ENCODE data around the gene VMP1. TPM values are rescaled to one million over a fixed set of nuclear protein-coding genes. Genes with fewer than 3 reads are reported as not detected.
"Not testable (repeated sequence)": the region's sequence is repeated elsewhere in the genome, so short reads cannot be mapped to it uniquely, and the experiment has no call there.

Gene VMP1
- polyA plus RNA-seq, 12 donors, result 39.6 to 123 (median 50.4) TPM; not detected in 1

DNA sequence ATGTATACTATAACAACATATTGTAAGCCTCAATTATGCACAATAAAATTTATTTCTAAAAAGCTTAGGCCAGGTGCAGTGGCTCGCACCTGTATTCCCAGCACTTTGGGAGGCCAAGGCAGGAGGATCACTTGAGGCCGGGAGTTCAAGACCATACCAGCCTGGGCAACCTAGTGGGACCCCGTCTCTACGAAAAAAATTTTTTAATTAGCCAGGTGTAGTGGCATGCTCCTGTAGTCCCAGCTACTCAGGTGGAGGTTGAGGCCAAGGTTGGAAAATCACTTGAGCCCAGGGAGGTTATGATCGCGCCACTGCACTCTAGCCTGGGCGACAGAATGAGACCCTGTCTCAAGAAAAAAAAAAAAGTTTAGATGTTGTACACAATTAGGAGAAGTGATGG lies 45.5 kb downstream of the VMP1 start:
- DNase-seq, result no peak

DNA sequence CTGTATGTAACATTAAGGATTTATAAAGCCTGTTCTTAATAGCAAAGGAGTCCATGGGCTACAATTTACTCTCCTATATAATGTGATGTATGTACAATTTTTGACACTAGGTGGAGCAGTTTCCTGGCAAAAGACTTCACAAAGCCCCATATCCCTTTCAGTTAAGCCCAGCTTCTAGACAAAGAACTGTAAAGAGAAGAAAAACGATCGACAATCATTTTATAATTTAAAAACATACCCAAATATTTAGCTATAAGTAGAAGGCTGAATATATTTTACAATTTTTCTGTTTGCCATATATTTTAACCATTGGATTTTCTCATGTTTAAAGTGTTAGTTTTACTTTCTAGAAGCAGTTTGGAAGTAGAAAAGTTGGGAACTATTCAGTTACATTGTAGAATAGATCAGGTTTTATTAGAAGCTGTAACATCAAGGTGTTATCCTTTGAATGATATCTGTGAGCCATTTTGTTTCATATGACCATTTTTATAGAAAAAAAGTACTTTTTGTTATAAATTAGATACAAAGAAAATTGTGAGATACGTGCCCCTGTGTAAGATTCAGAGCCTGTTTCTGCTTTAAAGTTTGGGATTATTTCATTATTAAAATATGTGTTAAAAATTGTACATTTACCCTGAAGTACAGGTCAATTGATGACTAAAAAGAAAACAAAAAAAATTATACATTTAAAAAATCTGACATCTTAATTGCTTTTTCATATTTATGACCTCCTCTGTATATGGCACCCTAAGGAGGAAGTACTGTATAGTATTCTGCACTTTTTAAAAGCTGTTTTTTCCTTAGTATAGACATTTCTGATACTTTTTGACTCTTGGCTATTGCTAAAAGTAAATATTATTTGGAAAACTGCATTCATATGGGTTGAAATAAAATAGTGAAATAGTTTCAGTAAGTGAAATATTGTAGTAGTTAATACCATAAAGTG lies 46.3 kb downstream of the VMP1 start:
- DNase-seq, result peak; percentile 92

DNA sequence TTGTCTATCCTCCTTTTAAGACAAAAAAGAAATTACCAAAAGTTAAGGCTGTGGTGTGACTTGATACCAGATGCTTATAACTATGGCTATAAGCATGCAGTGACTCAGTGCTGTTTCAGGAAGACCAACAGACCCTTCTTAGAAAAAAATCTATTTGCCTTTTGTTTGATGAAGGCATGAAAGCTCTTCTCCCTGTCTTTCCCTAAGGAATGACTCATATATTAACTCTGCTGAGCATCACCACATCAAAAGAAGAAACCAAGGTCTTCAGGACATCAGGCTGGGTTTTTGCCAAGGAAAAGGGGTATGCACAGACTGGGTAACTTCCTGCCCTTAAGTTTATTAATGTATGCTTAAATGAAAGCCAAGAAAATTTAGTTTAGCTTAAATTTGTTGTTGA lies 47.1 kb downstream of the VMP1 start:
- DNase-seq, result no peak

DNA sequence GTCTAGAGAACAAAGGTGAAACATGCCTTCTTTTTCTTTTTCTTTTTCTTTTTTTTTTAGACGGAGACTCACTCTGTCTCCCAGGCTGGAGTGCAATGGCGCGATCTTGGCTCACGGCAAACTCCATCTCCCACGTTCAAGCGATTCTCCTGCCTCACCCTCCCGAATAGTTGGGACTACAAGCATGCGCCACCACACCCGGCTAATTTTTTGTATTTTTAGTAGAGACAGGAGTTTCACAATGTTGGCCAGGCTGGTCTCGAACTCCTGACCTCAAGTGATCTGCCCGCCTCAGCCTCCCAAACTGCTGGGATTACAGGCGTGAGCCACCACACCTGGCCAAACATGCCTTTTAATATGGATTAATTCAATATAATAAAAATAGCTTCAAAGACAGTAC lies 47.6 kb downstream of the VMP1 start:
- not testable (repeated sequence) for DNase-seq

DNA sequence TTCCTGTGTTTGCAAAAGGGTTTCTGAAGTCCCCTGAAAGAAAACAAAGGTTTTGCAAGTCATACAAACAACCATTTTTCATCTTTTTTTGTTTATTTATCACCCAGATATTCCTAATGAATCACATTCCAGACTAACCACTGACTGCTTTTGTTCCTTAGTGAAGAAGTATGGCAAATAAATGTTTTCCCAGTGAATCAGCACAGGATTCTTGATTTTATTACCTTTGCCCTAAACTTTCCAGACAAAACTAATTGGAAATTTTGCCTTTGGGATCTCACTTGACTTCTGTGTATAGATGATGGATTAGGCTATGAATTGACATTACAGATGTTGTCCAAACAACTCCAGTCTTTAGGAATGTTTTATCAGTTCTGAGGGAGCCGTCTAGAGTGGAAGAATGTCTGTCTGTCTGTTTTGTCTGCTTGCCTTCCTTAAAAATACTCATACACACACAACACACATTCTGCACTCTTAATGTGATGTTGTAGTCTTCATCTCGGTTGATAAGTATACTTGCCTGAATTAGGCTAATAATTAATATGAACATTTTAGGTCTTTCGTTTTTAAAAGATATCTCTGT lies 48.9 kb downstream of the VMP1 start:
- DNase-seq, result no peak

- no peak for DNase-seq
Observed at GRCh38 chr17:59757043-59757442, 49.6 kb downstream of the VMP1 start.

DNA sequence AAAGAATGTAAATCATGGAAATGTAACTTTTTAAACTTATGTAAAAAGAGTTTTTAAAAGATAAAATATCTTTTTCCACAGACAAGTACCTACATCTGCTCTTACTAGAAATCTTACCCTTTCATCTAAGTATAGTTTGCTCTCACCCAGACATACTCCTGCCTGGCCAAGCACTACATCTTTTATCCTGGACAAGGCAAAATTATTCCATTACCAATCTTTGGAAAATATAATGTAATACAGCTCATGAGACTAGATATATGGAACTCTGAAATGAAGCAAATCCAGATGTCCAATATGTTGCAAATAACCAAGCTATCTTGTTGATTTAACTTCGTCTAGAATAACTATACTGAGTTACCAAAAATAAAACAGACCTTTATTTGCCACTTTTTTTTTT lies 50.0 kb downstream of the VMP1 start:
- DNase-seq, result no peak

DNA sequence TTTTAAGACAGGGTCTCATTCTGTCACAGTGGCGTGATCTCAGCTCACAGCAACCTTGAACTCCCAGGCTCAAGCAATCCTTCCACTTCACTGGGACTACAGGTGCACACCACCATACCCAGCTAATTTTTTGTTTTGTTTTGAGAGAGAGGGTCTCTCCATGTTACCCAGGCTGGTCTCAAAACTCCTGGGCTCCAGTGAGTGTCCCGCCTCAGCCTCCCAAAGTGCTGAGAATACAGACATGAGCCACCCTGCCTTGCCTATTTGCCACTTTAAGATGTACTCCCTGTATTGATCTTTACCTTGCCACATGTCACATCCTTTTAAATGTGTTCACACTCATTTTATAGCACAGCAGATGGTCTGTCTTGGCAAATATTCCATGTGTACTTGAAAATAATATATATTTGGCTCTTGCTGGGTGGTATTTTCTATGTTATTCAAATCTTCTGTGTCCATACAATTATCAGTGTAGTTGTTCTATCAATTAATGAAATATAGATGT lies 50.5 kb downstream of the VMP1 start:
- DNase-seq, result no peak

GRCh38 chr17:59758998-59759651 lies 51.7 kb downstream of the VMP1 start:
- DNase-seq, result not testable (repeated sequence)

- DNase-seq, result no peak
Observed at GRCh38 chr17:59760160-59760559, 52.7 kb downstream of the VMP1 start.

DNA sequence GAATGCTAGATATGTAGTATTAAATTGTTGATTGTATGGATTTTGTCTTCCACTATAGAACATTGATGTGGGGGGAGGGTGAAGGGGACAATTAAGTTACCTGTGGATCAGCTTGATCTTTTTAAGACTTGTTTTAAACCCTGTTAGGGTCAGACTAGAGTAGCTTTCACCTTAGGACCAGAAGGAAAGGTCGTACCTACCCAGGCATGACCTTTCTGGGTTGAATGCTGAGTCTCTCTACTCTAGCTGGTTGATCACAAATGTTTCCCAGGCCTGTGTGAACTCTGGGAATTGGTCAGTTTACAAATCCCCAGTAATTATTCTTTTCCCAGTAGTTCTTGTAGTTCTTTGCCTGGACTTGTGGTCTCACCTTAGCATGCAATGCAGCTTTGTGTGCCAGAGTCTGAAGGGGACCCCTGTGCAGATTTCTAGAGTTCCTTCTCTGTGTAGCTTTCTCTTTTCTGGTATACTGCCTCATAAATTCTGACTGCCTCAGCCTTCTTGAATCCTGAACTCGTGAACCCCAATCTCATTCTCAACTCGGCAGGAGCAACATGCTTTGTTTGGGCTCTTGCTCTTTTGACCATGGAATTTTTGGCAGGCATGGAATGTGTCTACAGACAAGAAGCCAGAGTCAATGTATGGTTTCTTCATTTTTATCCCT lies 54.1 kb downstream of the VMP1 start:
- no peak for DNase-seq

- DNase-seq, result no peak
Observed at GRCh38 chr17:59762049-59762823, 54.8 kb downstream of the VMP1 start.

DNA sequence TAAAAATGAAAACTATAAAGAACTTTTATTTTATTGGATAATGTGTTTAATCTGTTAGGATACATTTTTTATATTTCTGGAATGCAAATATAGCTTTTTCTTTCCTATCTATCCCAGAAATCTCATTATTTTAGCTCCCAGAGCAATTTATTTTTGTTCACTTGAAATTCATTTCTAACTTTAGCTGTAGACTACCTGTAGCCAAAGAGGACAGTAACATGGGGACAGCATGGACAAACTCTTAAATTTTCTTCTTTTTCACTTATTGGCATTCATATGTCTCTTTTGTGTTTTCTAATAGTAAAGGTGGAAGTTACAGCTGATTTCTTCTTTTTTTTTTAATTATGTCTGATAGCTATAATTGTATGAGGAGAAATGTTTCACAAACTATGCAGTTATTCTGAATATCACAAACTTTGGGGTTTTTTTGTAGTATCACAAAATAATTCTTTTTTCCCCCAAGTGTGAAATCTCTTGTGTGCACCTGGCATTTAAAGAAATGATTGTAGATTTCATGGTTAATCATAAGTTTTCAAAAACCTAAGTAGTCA lies 55.4 kb downstream of the VMP1 start:
- DNase-seq, result no peak

GRCh38 chr17:59763861-59764260 lies 56.4 kb downstream of the VMP1 start:
- DNase-seq, result no peak

GRCh38 chr17:59764292-59764741 lies 56.9 kb downstream of the VMP1 start:
- no peak for DNase-seq

GRCh38 chr17:59765038-59765437 lies 57.6 kb downstream of the VMP1 start:
- DNase-seq, result no peak

DNA sequence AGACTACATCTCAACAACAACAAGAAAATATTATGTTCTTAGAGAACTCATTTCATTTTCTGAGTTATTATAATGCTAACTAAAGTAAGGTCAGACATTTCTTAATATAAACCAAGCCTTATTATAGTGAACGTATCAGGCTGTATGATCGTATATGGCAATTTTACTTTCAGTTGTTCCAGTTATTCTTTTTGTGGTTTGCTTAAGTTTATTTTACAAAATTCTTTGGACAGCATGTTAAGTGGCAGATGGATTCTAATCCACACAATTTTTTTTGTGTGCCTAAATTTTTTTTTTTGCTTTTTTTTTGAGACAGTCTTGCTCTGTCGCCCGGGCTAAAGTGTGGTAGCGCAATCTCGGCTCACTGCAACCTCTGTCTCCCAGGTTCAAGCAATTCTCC lies 59.0 kb downstream of the VMP1 start:
- no peak for DNase-seq

DNA sequence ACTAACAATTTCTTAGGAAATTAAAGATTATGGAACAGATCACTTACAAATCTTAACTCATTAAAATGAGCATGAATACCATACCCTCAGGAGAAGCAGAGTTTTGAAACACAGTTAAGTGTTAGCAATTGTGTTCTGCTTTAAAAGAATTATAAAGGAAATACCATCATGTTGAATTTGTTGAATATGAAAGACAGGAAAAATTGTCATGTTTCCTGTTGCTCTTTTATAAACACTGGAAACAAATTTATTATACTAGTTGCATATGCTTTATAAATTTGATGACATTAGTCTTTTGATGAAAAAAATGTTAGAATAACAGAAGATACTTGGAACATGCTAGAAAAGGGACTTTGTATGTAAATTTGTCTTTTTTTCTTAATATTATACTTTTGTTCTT lies 59.7 kb downstream of the VMP1 start:
- DNase-seq, result no peak

DNA sequence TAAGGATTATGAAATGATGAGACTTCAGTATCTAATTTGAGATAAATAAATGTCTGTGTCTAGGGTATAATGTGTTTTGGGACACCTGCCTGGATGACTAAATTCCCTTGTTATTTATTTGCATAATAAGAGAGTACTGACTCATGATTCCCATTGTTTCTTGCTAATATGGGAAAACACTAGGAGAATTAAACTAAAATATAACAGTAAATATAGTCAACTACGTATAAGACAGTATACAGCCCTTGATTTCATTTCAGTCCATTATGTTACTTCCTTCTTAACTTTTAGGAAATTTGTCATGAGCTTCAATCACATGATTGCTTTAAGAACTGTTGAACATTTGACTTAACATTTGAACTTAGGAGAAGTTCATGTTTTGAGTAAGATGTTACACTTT lies 62.4 kb downstream of the VMP1 start:
- no peak for DNase-seq

DNA sequence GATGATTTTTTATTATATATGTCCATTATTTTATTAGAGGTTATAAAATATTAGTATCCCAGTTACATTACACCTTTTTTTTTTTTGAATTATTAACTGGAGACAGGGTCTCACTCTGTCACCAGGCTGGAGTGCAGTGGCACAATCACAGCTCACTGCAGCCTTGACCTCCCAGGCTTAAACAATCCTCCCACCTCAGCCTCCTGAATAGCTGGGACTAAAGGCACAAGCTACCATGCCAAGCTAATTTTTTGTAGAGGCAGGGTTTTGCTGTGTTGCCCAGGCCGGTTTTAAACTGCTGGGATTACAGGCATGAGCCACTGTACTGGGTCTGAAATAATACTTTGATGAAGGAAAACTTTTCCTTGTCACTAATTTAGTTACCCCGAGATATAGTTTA lies 63.6 kb downstream of the VMP1 start:
- DNase-seq, result no peak

GRCh38 chr17:59775786-59776350 lies 68.4 kb downstream of the VMP1 start:
- DNase-seq, result no peak

Data from muscle of arm (tissue), 12 donors.